ENCODE measurements around the gene RASAL2. TPM values are rescaled to one million over a fixed set of nuclear protein-coding genes. Genes with fewer than 3 reads are reported as not detected.

The RASAL2 gene
- total and polyA plus RNA-seq, 9 of the 15 experiments (the other 6 are each of a cell fraction or from before 2014, with no cell fraction given) = 0.13 to 1.0 (median 0.62) TPM

DNA sequence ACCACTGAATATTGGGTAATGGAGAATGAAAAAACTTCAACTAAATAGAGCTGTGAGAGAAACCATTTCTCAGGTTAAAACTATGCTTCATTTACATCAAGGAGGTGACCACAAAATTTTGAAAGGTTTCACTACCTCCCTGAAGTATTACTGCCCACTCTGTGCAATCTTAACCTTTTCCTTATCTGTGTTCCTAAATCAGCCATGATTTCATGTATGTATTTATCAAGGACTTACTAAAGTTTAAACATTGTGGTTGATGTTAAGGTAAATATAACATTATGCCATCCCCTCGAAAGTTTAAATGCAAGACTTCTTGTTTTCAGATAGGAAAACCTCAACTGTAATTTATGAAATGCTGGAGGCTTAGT lies 318.5 kb downstream of the RASAL2 start:
- no TSS peak for BruUV-seq (replicated peaks)
- no peak overlapping the region for H3K4me2 ChIP-seq (ENCODE audit: insufficient read depth, low read length)
- 0% methylated on average over 1 of the region's 1 CpG for WGBS (ENCODE audit: insufficient coverage, low coverage, missing lambda C conversion rate)
- H3K9me1 ChIP-seq (ENCODE audit: control insufficient read depth, insufficient read depth, low read length) = no peaks in the 10 kb centered on the region
- CTCF ChIA-PET (ENCODE audit: low intra/inter-chr PET ratio) = no interaction called here
- ATAC-seq = no peak
- no peak overlapping the region for H3K9ac ChIP-seq (ENCODE audit: insufficient read depth in 1 of 2, low read depth in 2 of 2, low read length in 2 of 2)
- no peak overlapping the region for H2AFZ ChIP-seq (ENCODE audit: low read depth, low read length)
- DNase-seq (ENCODE audit: extremely low read depth in 1 of 4, low spot score in 3 of 4) = no peak
- H3K79me2 ChIP-seq (ENCODE audit: control insufficient read depth, insufficient read depth, low read length) = no peaks in the 10 kb centered on the region
- H3K9me3 ChIP-seq (replicated peaks; ENCODE audit: control insufficient read depth, insufficient read depth, low read depth, low read length) = no peaks in the 10 kb centered on the region
- in situ Hi-C loops (cut with MboI) (no loop called here), intact Hi-C loops (cut with micrococcal nuclease) (no loop called here)
- POLR2A ChIA-PET = no interaction called here
- no peaks in the 10 kb centered on the region for H3K4me1 ChIP-seq (replicated peaks in 1 of 2; ENCODE audit: control insufficient read depth in 2 of 2, insufficient read depth in 2 of 2, low read length in 2 of 2)
- no peaks in the 10 kb centered on the region for H4K20me1 ChIP-seq (replicated peaks; ENCODE audit: control insufficient read depth, insufficient read depth, low read length)
- TF ChIP-seq, protein P1, sequence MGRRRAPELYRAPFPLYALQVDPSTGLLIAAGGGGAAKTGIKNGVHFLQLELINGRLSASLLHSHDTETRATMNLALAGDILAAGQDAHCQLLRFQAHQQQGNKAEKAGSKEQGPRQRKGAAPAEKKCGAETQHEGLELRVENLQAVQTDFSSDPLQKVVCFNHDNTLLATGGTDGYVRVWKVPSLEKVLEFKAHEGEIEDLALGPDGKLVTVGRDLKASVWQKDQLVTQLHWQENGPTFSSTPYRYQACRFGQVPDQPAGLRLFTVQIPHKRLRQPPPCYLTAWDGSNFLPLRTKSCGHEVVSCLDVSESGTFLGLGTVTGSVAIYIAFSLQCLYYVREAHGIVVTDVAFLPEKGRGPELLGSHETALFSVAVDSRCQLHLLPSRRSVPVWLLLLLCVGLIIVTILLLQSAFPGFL (CRISPR knock-in tag; IDR thresholded peaks at IDR 0.05) = no peak
- TF ChIP-seq KDM5B (IDR thresholded peaks at IDR 0.05; ENCODE audit: insufficient replicate concordance, low read depth, low read length) (no peak), NFE2 (IDR thresholded peaks at IDR 0.05; ENCODE audit: low read depth) (no peak), KDM1A (IDR thresholded peaks at IDR 0.05) (no peak), GABPA (tag; conservative IDR thresholded peaks at IDR 0.05; ENCODE audit: low read depth) (no peak), ZNF282 (CRISPR knock-in tag; IDR thresholded peaks at IDR 0.05) (no peak), RNF2 (IDR thresholded peaks at IDR 0.05) (no peak), ZNF12 (CRISPR knock-in tag; IDR thresholded peaks at IDR 0.05) (no peak), NFXL1 (CRISPR knock-in tag; IDR thresholded peaks at IDR 0.05) (no peak), RBM34 (IDR thresholded peaks at IDR 0.05; ENCODE audit: borderline replicate concordance, insufficient read depth, low read length) (no peak), CBFB (CRISPR knock-in tag; IDR thresholded peaks at IDR 0.05) (no peak)
- no peak overlapping the region for H3K27ac ChIP-seq (ENCODE audit: extremely low read depth, low read depth, low read length)
- no peaks in the 10 kb centered on the region for H3K36me3 ChIP-seq (ENCODE audit: control insufficient read depth, insufficient read depth, low read length)
- no peaks in the 10 kb centered on the region for H3K27me3 ChIP-seq (ENCODE audit: control insufficient read depth in 2 of 2, insufficient read depth in 2 of 2, low read length in 2 of 2)
- H3K4me3 ChIP-seq = no peak overlapping the region
- no peak for FAIRE-seq

Data from K562 (cell line).